HEK293T (cell line): Measurements from ENCODE around the gene MAPK13.

Experiments used
- ARNT ChIP-seq: fragments of 450-650 bp; IDR thresholded peaks from 2 replicates; pipeline ENCODE4 v1.6.1; 2017; ENCODE audit warnings: mild to moderate bottlenecking
- CTBP1 ChIP-seq: fragments of 450-650 bp; IDR thresholded peaks from 2 replicates; pipeline ENCODE4 v1.6.1; 2016; ENCODE audit warnings: borderline replicate concordance
- ELF4 ChIP-seq: fragments of 450-650 bp; IDR thresholded peaks from 2 replicates; pipeline ENCODE4 v1.6.1; 2017; ENCODE audit warnings: antibody characterized with exemption
- FOXA1 ChIP-seq: fragments of 450-650 bp; IDR thresholded peaks from 2 replicates; pipeline ENCODE4 v1.6.1; 2016; ENCODE audit warnings: mild to moderate bottlenecking
- FOXK2 ChIP-seq: fragments of 450-650 bp; IDR thresholded peaks from 2 replicates; pipeline ENCODE4 v1.6.1; 2016; ENCODE audit warnings: mild to moderate bottlenecking
- FOXM1 ChIP-seq: fragments of 450-650 bp; IDR thresholded peaks from 2 replicates; pipeline ENCODE4 v1.6.1; 2017; ENCODE audit warnings: mild to moderate bottlenecking, borderline replicate concordance
- PKNOX1 ChIP-seq: fragments of 450-650 bp; IDR thresholded peaks from 2 replicates; pipeline ENCODE4 v1.6.1; 2016
- SP1 ChIP-seq: fragments of 450-650 bp; IDR thresholded peaks from 2 replicates; pipeline ENCODE4 v1.6.1; 2017
- SUZ12 ChIP-seq: fragments of 450-650 bp; IDR thresholded peaks from 2 replicates; pipeline ENCODE4 v1.6.1; 2016; ENCODE audit warnings: mild to moderate bottlenecking
- TARDBP ChIP-seq: fragments of 450-650 bp; IDR thresholded peaks from 2 replicates; pipeline ENCODE4 v1.6.1; 2016
- ZNF384 ChIP-seq: fragments of 450-650 bp; IDR thresholded peaks from 2 replicates; pipeline ENCODE4 v1.6.1; 2016

DNA sequence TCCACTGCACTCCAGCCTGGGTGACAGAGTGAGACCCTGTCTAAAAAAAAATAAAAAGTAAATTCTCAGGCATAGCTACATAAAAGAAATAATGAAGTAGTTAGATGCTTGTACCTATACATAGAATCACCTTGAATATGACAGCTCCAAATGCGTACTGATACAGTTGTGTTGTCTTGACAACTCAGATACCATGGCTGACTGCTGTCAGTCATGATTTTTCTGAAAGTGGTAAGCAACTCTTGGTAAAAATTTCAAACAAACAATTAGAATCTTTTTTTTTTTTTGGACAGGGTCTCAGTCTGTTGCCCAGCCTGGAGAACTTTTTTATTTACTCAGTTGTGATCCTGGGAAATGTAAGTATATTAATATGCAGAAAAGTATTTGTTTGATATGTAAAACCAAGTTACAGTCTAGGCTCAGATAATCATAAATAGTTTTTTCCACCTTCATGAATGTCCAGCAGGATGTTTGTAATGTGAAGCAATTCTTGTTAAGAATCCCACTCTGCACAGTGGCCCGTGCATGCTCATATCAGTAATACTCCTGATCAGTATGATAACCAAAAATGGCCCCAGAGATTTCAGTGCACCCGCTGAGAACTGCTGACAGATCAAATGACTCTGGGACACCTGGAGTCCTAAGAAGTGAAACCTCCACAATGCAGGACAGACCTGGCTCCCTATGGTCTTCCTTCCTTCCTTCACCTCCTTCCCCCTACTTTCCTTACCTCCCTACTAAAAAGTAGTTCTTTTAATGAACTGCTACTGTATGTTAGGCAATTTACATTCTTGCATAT lies 14.0 kb upstream of the MAPK13 start:
- no peak for TF ChIP-seq SP1
- TF ChIP-seq FOXM1: no peak
- TF ChIP-seq CTBP1: no peak
- TF ChIP-seq TARDBP: no peak
- no peak for TF ChIP-seq ZNF384
- no peak for TF ChIP-seq ELF4
- TF ChIP-seq FOXA1: no peak
- TF ChIP-seq SUZ12: no peak
- no peak for TF ChIP-seq FOXK2
- TF ChIP-seq PKNOX1: no peak
- TF ChIP-seq ARNT: no peak
